ENCODE results near the gene CAMKK2. TPM values are rescaled to one million over a fixed set of nuclear protein-coding genes. Genes with fewer than 3 reads are reported as not detected.
"Not testable (repeated sequence)": the region's sequence is repeated elsewhere in the genome, so short reads cannot be mapped to it uniquely, and the experiment has no call there.

Gene CAMKK2
- total RNA-seq, 1 donor from 2014 or later, result 39.3 TPM

GRCh38 chr12:121209221-121209620 is 87.3 kb downstream of the CAMKK2 start:
- no peak for DNase-seq
- Histone ChIP-seq H3K4me3 (peak overlapping the region; percentile 73), H3K27me3 (no peaks in the 10 kb centered on the region), H3K4me1 (peaks cover 17% of the 10 kb centered on the region), H3K9me3 (no peaks in the 10 kb centered on the region), H3K27ac (peak overlapping the region; percentile 88), H3K36me3 (no peaks in the 10 kb centered on the region)
- intact Hi-C loops (cut with DNase I), result no loop called here
- TF ChIP-seq CTCF (IDR thresholded peaks at IDR 0.05), result no peak
- ATAC-seq, result no peak

GRCh38 chr12:121208571-121208970 is 87.9 kb downstream of the CAMKK2 start:
- not testable (repeated sequence) for DNase-seq, H3K27ac ChIP-seq

GRCh38 chr12:121205491-121205890 is 91.0 kb downstream of the CAMKK2 start:
- Histone ChIP-seq H3K4me3 (no peak overlapping the region), H3K27ac (no peak overlapping the region), H3K36me3 (no peaks in the 10 kb centered on the region), H3K4me1 (no peaks in the 10 kb centered on the region), H3K27me3 (no peaks in the 10 kb centered on the region), H3K9me3 (no peaks in the 10 kb centered on the region)
- intact Hi-C loops (cut with DNase I), result no loop called here
- DNase-seq (no peak), ATAC-seq (no peak)
- no peak for TF ChIP-seq CTCF (IDR thresholded peaks at IDR 0.05)

More at GRCh38 chr12:121208571-121208970, 87.9 kb downstream of the CAMKK2 start:
- H3K4me3 ChIP-seq; H3K27me3 ChIP-seq; intact Hi-C loops (cut with DNase I); ATAC-seq; H3K9me3 ChIP-seq; H3K36me3 ChIP-seq: not testable (repeated sequence)
- peaks cover 11% of the 10 kb centered on the region for H3K4me1 ChIP-seq

GRCh38 chr12:121203482-121203881 is 93.0 kb downstream of the CAMKK2 start:
- H3K4me3 ChIP-seq, result no peak overlapping the region
- H3K4me1 ChIP-seq, result no peaks in the 10 kb centered on the region
- ATAC-seq (no peak), DNase-seq (peak; percentile 15)
- TF ChIP-seq CTCF (IDR thresholded peaks at IDR 0.05), result no peak
- intact Hi-C loops (cut with DNase I), result no loop called here
- no peaks in the 10 kb centered on the region for H3K9me3 ChIP-seq
- no peaks in the 10 kb centered on the region for H3K36me3 ChIP-seq
- no peaks in the 10 kb centered on the region for H3K27me3 ChIP-seq
- no peak overlapping the region for H3K27ac ChIP-seq

- Histone ChIP-seq H3K4me3 (no peak overlapping the region), H3K4me1 (no peaks in the 10 kb centered on the region), H3K9me3 (no peaks in the 10 kb centered on the region), H3K27ac (no peak overlapping the region), H3K36me3 (no peaks in the 10 kb centered on the region), H3K27me3 (no peaks in the 10 kb centered on the region)
- no peak for DNase-seq
- TF ChIP-seq CTCF (IDR thresholded peaks at IDR 0.05), result no peak
- intact Hi-C loops (cut with DNase I), result no loop called here
- no peak for ATAC-seq
These were observed 93.8 kb downstream of the CAMKK2 start for GRCh38 chr12:121202407-121203355.

- H3K27me3 ChIP-seq; H3K4me1 ChIP-seq; H3K36me3 ChIP-seq; H3K9me3 ChIP-seq; H3K4me3 ChIP-seq; H3K27ac ChIP-seq; intact Hi-C loops (cut with DNase I); ATAC-seq; DNase-seq: not testable (repeated sequence)
These were observed 95.4 kb downstream of the CAMKK2 start for GRCh38 chr12:121201140-121201539.
